GM19467 (cell line): Measurements from ENCODE around the gene HOXA2.

ENCODE experiments used
- ATAC-seq: cut with Tn5 transposase; IDR thresholded peaks from one replicate; pipeline ENCODE4 v1.9.1; 2021; ENCODE audit warnings: mild to moderate bottlenecking, moderate library complexity; ENCODE audit not compliant: unreplicated experiment

Gene HOXA2

DNA sequence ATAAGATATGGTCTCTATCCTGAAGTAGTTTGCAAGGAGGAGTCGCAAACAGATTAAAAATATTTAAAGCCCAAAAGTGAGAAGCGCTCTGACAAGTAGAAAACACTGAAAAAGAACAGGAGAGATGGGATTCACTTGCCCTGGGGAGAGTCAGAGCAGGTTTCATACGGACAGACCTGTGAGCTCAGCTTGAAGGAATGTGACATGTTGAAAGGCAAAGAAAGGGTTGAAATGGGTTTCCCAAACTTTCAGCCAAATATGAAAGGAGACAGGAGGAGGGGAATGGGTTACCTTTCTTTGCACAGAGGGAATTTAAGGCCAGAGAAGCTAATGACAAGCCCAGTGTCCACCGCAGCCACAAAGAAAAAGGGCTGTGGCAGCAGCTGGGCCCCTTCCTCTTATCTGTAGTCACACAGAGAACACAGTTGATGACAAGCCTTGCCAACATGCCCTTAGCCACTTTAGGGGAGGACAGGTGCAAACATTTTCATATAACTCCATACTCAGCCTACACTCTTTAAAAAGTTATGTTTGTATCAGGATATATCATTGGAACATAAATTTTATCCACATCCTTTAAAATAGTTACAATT lies 21.5 kb downstream of the HOXA2 start:
- no peak for ATAC-seq

- no peak for ATAC-seq
Observed at GRCh38 chr7:27079234-27079975, 23.1 kb downstream of the HOXA2 start.

GRCh38 chr7:27078616-27079233 lies 23.8 kb downstream of the HOXA2 start:
- ATAC-seq, result no peak

GRCh38 chr7:27073076-27073475 lies 29.4 kb downstream of the HOXA2 start:
- no peak for ATAC-seq

- ATAC-seq, result no peak
Observed at GRCh38 chr7:27071622-27072390, 30.7 kb downstream of the HOXA2 start.

- no peak for ATAC-seq
Observed at GRCh38 chr7:27068259-27068658, 34.2 kb downstream of the HOXA2 start.

- no peak for ATAC-seq
Observed at GRCh38 chr7:27066148-27066547, 36.3 kb downstream of the HOXA2 start.

DNA sequence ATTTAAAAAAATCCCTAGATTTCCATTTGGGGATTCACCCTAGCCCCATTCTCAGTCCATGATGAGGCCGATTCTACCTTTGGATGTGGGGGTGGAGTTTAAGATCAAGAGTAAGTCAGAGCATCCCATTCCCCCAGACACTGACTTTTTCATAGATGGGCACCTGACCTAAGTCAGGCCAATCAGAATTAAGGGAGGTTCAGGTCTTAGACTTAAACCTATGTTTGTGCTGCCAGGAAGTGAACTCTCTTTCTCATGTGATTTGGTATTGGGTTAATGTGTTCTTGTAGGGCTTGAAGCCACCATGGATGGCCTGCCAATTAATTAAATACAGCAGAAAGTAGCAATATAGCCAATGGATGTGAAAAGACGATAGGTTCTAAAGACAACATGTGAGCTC lies 36.8 kb downstream of the HOXA2 start:
- no peak for ATAC-seq

DNA sequence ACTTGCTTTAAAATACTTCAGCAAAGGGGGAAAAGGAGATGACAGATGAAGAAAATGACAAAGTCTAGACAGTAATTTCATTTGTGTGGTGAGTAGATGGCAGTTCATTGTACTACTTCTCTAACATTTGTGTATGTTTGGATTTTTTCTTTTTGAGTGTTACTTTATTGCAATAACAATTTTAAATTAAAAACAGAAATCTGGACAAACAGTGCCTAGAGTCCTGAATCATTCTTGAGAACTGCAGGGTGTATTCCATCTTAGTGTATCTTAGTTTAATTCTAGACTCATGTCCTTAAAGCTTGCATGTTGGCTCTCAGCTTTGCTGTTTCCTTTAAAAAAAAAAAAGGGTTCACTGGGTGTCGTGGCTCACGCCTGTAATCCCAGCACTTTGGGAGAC lies 37.8 kb downstream of the HOXA2 start:
- ATAC-seq, result no peak

- ATAC-seq, result no peak
Observed at GRCh38 chr7:27064159-27064558, 38.3 kb downstream of the HOXA2 start.

GRCh38 chr7:27062946-27063345 lies 39.5 kb downstream of the HOXA2 start:
- no peak for ATAC-seq

DNA sequence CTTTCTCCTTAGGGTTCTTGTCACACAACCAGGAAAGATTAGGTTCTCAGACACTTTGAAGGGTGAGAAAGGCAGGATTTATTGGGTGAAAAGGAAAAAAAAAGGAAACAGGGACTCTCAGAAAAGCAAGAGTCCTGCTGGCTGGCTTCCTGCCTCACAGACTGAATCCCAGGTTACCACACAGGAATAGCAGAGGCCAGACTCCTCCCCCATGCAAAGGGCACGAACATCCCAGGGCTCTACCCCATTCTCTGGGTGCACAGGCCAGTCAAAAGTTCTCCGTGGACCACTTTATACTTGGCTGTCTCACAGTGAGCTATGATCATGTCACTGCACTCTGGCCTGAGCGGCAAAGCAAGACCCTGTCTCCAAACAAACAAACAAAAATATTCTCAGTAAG lies 49.3 kb downstream of the HOXA2 start:
- no peak for ATAC-seq

- ATAC-seq, result no peak
Observed at GRCh38 chr7:27051451-27051850, 51.0 kb downstream of the HOXA2 start.
